ENCODE data around the gene SLC38A10.
A peak's percentile ranks its signal among the peaks of the same experiment; 100 is the strongest.

SLC38A10 gene

GRCh38 chr17:81222906-81223761, 72.0 kb downstream of the SLC38A10 start, which contains the start of gene CEP131:
CEP131 (minus strand) TSS chr17:81222965; CDS start chr17:81220056, 2,909 bp downstream.
- DNase-seq (ENCODE audit: low read depth in 2 of 2), result peak; percentile 99
- TF ChIP-seq, protein P1, sequence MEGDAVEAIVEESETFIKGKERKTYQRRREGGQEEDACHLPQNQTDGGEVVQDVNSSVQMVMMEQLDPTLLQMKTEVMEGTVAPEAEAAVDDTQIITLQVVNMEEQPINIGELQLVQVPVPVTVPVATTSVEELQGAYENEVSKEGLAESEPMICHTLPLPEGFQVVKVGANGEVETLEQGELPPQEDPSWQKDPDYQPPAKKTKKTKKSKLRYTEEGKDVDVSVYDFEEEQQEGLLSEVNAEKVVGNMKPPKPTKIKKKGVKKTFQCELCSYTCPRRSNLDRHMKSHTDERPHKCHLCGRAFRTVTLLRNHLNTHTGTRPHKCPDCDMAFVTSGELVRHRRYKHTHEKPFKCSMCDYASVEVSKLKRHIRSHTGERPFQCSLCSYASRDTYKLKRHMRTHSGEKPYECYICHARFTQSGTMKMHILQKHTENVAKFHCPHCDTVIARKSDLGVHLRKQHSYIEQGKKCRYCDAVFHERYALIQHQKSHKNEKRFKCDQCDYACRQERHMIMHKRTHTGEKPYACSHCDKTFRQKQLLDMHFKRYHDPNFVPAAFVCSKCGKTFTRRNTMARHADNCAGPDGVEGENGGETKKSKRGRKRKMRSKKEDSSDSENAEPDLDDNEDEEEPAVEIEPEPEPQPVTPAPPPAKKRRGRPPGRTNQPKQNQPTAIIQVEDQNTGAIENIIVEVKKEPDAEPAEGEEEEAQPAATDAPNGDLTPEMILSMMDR (IDR thresholded peaks at IDR 0.05; ENCODE audit: low read depth, low read length), result no peak
- H3K4me3 ChIP-seq (replicated peaks in 1 of 2; ENCODE audit: low read depth in 2 of 2, low read length in 2 of 2), result peak within 1 kb of the TSS; percentile 76 to 84

GRCh38 chr17:81222620-81222905, 72.5 kb downstream of the SLC38A10 start:
- TF ChIP-seq, protein P1 (IDR thresholded peaks at IDR 0.05; ENCODE audit: low read depth, low read length), result no peak
- DNase-seq (ENCODE audit: low read depth in 2 of 2), result no peak

GRCh38 chr17:81221842-81222619, 73.1 kb downstream of the SLC38A10 start:
- TF ChIP-seq, protein P1 (IDR thresholded peaks at IDR 0.05; ENCODE audit: low read depth, low read length), result no peak
- H3K4me3 ChIP-seq (replicated peaks in 1 of 2; ENCODE audit: low read depth in 2 of 2, low read length in 2 of 2), result peak overlapping the region; percentile 76 to 84
- DNase-seq (ENCODE audit: low read depth in 2 of 2), result no peak

More at GRCh38 chr17:81222620-81222905, 72.5 kb downstream of the SLC38A10 start:
- H3K4me3 ChIP-seq (replicated peaks in 1 of 2; ENCODE audit: low read depth in 2 of 2, low read length in 2 of 2), result peak overlapping the region; percentile 76 to 84

- TF ChIP-seq, protein P1 (IDR thresholded peaks at IDR 0.05; ENCODE audit: low read depth, low read length), result no peak
- no peak for DNase-seq (ENCODE audit: low read depth in 2 of 2)
- peak overlapping the region; percentile 76 to 84 for H3K4me3 ChIP-seq (replicated peaks in 1 of 2; ENCODE audit: low read depth in 2 of 2, low read length in 2 of 2)
Observed at GRCh38 chr17:81221371-81221841, 73.7 kb downstream of the SLC38A10 start.

- no peak for DNase-seq (ENCODE audit: low read depth in 2 of 2)
- no peak overlapping the region for H3K4me3 ChIP-seq (replicated peaks in 1 of 2; ENCODE audit: low read depth in 2 of 2, low read length in 2 of 2)
- TF ChIP-seq, protein P1 (IDR thresholded peaks at IDR 0.05; ENCODE audit: low read depth, low read length), result no peak
Observed at GRCh38 chr17:81219476-81220180, 75.5 kb downstream of the SLC38A10 start.

GRCh38 chr17:81218991-81219390, 76.1 kb downstream of the SLC38A10 start:
- no peak for DNase-seq (ENCODE audit: low read depth in 2 of 2)
- TF ChIP-seq, protein P1 (IDR thresholded peaks at IDR 0.05; ENCODE audit: low read depth, low read length), result no peak
- H3K4me3 ChIP-seq (replicated peaks in 1 of 2; ENCODE audit: low read depth in 2 of 2, low read length in 2 of 2), result no peak overlapping the region
